GM12891 (cell line): ENCODE measurements around the gene COL5A2.

Experiments used
- POLR2AphosphoS5 ChIP-seq: IDR thresholded peaks from 2 replicates; pipeline ENCODE4 v1.6.1; 2011; ENCODE audit warnings: low read depth, low read length, control low read depth
- TAF1 ChIP-seq: IDR thresholded peaks from 2 replicates; pipeline ENCODE4 v1.6.1; 2011; ENCODE audit warnings: low read depth, low read length, control low read depth

GRCh38 chr2:189002079-189002478 lies 177.5 kb downstream of the COL5A2 start:
- TF ChIP-seq TAF1, result no peak
- TF ChIP-seq POLR2AphosphoS5, result no peak
